GM10847 (cell line): ENCODE data around the gene H6PD.

Source experiments
- POLR2A ChIP-seq: IDR thresholded peaks from 2 replicates; pipeline ENCODE4 v1.6.1; 2011; ENCODE audit not compliant: insufficient read length; ENCODE audit errors: extremely low read depth

The H6PD gene

DNA sequence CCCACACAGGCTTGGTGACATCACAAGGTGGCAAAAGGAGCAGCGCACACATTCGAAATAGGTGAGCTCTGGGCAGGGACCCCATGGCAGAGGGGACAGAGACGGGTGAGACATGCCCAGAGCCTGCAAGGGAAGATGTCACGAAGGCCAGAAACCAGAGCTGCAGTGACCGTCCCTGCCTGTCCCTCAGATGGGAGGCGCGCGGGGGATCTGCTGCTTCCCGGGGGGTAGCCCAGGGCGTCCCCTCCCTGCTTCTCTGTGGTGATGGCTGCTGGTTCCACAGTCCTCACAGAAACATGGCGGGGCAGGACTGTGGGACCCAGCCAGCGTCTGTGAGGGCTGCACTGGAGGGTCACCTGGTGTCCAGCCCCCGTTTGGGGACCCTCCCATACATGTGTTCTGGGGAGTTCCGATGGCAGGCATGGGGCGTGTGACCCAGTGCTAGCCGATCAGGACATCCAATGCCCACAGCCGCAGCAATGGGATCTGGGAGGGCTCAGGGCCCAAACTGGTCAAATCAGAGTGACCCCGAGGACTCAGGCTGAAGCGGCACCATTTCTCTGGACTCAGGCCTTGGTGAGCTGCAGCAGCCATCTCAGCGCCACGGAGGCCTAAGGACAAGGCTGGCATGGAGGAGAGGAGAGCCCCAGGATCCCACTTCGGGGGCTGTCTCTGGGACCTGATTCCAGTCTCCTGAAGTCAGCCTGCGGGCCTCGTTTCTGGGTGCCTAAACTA, 37.5 kb downstream of the H6PD start:
- TF ChIP-seq POLR2A = no peak

- TF ChIP-seq POLR2A = no peak
Measured at GRCh38 chr1:9273177-9273576, 38.6 kb downstream of the H6PD start.

- TF ChIP-seq POLR2A = no peak
Measured at GRCh38 chr1:9275161-9275560, 40.6 kb downstream of the H6PD start.

DNA sequence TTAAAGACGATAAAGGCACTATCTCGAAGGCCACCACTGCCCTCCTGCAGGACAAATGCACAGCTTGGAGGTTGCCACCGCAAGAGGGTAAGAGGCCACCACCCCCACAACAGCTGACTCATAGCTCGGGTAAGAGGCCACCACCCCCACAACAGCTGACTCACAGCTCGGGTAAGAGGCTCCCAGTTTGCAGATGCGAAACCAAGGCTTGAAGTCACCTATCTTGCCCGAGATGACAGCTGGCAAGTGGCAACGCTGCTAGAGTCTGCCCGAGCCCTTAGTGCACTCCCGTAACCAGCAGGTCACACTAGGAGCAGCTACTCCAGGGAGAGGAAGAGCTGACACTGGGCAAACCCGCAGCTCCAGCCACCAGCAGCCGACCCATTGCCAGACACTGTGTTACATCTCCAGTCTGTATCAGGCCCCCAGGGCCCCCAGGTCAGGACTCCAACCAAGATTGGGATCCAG, 41.0 kb downstream of the H6PD start:
- no peak for TF ChIP-seq POLR2A

DNA sequence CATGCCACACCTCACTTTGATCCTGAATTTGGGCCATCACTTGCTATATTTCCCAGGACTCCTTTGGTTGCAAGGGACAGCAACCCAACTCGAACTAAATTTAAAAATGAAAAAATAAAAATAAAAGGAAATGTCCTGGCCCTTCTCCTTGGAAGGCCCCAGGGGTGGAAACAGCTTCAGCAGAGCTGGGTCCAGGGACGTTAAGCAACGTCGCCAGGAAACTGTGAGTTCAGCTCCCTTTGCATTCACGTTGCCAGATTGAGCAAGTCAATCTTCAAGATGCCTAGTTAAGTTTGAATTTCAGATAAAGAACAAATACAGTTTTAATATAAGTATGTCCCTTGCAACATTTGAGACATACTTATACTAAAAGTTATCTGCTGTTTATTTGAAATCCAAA, 43.5 kb downstream of the H6PD start:
- no peak for TF ChIP-seq POLR2A

- TF ChIP-seq POLR2A = no peak
Measured at GRCh38 chr1:9278585-9279153, 44.1 kb downstream of the H6PD start.

DNA sequence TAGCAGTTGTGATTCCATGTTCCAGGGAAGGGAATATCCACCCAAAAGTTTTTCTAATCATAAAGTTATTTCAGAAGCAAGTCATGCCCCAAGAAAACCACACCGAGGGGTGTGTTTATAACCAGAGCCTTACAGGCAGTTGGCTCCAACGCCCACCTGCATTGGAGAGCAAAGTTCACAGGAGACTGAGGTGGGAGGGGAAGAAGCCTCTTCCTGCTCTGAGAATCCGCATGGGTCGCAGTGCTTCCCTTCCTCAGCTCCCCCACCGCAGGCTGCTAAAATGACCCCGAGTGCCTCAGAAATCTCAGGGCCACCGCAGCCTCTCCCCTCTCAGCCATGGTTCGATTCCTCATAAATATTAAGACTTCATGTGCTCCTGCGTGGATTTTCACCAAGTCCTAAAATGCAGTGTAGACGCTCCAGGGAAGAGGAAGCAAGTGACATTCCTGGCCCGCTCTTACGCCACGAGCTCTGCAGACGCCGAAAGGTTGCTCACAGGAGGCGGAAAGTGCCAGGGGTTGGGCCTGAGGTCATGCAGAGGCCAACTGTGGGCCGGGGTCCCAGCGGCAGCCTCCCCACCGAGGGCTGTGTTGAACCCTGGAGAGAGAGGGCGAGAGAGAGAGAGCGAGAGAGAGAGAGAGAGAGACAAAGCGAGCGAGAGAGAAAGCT, 44.7 kb downstream of the H6PD start:
- TF ChIP-seq POLR2A = no peak

DNA sequence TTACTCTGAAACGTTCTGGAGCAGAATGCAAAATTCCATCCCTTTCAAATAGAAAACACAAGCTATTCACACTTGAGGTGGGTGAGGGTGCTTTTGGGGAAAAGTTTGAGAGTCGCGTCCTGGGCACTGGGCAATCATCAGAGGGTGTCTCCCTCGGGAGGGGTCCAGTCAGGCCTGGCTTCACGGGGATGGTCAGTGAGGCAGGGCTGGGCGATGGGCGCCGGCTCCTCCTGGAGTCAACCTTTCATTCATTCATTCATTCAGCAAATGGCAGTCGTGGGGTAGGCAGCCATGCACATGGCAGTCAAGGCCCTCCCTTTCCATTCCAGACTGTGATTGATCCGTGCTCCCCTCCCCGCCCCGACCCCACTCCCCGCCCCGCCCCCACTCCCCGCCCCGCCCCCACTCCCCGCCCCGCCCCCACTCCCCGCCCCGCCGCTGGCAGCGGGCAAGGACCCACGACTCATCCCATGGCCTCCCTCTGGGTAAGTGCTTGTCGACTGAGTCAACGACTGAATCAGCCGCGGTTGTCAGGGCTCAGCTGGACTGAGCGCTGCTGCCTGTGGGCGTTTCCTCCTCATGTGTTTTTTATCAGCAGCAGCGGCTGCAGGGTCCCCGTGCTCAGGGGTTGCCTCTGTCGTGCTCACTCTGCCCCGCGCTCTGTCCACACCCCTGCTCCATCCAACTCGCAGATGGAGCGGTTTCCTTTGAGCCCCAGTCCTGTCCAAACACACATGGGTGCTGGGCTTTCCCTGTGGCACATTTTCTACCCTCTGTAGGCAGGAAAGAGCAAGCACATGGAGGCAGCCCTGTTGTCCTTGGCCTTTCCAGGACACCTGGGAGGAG, 45.7 kb downstream of the H6PD start:
- no peak for TF ChIP-seq POLR2A

DNA sequence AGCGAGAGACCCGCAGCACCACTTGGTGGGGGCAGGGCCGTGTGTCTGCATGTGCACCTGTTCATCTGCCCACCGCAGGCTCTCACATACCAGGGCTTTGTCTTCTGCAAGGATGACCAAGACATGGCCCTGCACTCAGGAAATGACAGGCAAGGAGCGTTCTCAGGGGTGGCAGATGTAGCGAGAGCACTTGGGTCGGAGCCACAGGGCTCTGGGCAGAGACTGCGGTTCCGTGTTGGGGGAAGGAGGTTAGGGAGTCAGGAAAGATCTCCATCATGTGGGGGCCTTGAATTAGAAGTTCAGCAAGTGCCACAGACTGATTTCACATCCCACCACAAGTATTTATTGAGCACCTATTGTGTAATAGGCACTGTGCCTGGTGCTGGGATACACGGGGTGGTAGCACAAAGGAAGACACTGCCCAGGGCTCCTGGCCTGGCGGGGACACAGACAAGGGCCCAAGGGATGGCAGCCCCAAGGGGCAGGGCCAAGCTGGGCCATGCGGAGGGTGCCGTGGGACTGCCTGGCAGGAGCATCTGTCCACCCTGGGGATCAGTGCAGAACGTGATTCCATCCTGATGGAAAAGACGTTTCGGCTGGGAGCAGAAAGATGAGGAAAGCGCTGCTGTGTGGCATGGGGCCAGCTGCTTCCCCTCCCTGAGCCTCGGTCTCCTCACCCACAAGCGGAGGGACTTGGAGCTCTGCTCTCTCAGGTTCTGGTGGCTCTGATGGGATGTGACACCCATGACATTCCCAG, 46.7 kb downstream of the H6PD start:
- TF ChIP-seq POLR2A = no peak

- no peak for TF ChIP-seq POLR2A
Measured at GRCh38 chr1:9281908-9282695, 47.5 kb downstream of the H6PD start.

DNA sequence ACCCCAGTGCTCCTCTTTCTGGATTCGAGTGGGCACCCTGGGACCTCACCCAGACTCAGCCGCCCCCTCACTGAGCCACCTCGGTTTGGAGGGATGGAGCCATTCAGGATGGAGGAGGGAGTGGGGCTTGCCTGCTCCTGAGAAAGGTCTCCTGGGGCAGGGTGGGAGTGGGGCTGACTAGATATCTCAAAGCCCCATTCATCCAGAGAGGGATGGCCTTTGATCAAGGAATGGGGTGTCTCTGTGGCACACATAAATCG, 48.1 kb downstream of the H6PD start:
- no peak for TF ChIP-seq POLR2A

GRCh38 chr1:9284061-9284460, 49.5 kb downstream of the H6PD start:
- no peak for TF ChIP-seq POLR2A

DNA sequence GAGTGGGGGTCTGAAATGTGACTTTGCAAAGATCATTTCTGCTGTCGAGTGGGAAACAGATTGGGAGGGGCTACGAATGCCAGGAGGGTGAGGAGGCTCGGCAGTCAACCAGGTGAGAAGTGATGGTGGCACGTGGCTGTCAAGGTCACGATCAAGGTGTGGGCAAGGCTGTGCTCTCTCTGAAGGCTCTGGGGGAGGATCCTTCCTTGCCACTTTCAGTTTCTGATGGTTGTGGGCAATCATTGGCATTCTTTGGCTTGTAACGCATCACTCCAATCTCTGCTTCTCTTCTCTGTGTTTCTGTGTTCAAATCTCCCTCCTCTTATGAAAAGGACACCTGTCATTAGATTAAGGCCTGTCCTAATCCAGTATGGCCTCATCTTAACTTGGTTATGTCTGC, 52.0 kb downstream of the H6PD start:
- no peak for TF ChIP-seq POLR2A

GRCh38 chr1:9289090-9289534, 54.5 kb downstream of the H6PD start:
- no peak for TF ChIP-seq POLR2A

GRCh38 chr1:9289711-9290485, 55.3 kb downstream of the H6PD start:
- TF ChIP-seq POLR2A = no peak
